HCT116 (cell line): ENCODE data around the gene GARS1.

Experiments used
- CBX3 ChIP-seq: IDR thresholded peaks from 2 replicates; pipeline ENCODE4 v1.6.1; 2012; ENCODE audit warnings: low read depth
- RAD21 ChIP-seq: IDR thresholded peaks from 2 replicates; pipeline ENCODE4 v1.6.1; 2012; ENCODE audit warnings: low read depth, mild to moderate bottlenecking
- YY1 ChIP-seq: IDR thresholded peaks from 2 replicates; pipeline ENCODE4 v1.6.1; 2011; ENCODE audit warnings: low read length, low read depth, moderate library complexity, mild to moderate bottlenecking; ENCODE audit not compliant: insufficient replicate concordance; ENCODE audit errors: extremely low read depth
- TF ChIP-seq, protein P1 (sequence below), 3 experiments: fragments of 200-600 bp in 1 of 3; sonication (generic) in 1 of 3; IDR thresholded peaks in 2 of 3; conservative IDR thresholded peaks in 1 of 3; 2 replicates each; pipeline ENCODE4 v1.5.1; 2012 to 2017; ENCODE audit warnings: low read depth in 2 of 3, low read length in 2 of 3, antibody characterized with exemption in 1 of 3, borderline replicate concordance in 1 of 3, control low read depth in 1 of 3, mild to moderate bottlenecking in 1 of 3, mixed read lengths in 1 of 3, mixed run types in 1 of 3, moderate library complexity in 1 of 3; ENCODE audit not compliant: insufficient read depth in 1 of 3
- TF ChIP-seq, protein P2 (sequence below): IDR thresholded peaks from 2 replicates; pipeline ENCODE4 v1.6.1; 2012; ENCODE audit warnings: low read depth

DNA sequence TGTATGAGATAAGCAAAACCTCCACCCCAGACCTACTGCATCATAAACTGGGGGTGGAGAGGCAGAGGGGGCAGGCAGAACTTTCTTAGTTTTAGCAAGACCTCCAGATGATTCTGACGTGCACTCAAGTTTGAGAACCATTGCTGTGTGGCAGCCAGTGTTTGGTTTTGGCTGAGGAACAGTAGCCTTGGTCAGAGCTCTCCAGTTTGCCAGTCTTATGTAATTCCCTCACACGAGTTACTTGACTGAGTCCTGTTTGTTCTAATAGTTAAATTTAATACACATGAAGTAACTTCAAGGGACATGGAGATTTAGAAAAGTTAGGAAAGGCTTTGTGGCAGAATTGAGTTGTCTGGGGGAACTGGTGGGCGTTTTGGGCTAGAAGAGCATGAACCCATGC lies 38.5 kb downstream of the GARS1 start:
- TF ChIP-seq, protein P1, sequence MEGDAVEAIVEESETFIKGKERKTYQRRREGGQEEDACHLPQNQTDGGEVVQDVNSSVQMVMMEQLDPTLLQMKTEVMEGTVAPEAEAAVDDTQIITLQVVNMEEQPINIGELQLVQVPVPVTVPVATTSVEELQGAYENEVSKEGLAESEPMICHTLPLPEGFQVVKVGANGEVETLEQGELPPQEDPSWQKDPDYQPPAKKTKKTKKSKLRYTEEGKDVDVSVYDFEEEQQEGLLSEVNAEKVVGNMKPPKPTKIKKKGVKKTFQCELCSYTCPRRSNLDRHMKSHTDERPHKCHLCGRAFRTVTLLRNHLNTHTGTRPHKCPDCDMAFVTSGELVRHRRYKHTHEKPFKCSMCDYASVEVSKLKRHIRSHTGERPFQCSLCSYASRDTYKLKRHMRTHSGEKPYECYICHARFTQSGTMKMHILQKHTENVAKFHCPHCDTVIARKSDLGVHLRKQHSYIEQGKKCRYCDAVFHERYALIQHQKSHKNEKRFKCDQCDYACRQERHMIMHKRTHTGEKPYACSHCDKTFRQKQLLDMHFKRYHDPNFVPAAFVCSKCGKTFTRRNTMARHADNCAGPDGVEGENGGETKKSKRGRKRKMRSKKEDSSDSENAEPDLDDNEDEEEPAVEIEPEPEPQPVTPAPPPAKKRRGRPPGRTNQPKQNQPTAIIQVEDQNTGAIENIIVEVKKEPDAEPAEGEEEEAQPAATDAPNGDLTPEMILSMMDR (IDR thresholded peaks at IDR 0.05 in 2 of 3, conservative IDR thresholded peaks at IDR 0.05 in 1 of 3; ENCODE audit: borderline replicate concordance in 1 of 3, insufficient read depth in 1 of 3, low read depth in 2 of 3, low read length in 2 of 3) = no peak
- TF ChIP-seq YY1 = no peak
- TF ChIP-seq RAD21 = no peak
- TF ChIP-seq, protein P2, sequence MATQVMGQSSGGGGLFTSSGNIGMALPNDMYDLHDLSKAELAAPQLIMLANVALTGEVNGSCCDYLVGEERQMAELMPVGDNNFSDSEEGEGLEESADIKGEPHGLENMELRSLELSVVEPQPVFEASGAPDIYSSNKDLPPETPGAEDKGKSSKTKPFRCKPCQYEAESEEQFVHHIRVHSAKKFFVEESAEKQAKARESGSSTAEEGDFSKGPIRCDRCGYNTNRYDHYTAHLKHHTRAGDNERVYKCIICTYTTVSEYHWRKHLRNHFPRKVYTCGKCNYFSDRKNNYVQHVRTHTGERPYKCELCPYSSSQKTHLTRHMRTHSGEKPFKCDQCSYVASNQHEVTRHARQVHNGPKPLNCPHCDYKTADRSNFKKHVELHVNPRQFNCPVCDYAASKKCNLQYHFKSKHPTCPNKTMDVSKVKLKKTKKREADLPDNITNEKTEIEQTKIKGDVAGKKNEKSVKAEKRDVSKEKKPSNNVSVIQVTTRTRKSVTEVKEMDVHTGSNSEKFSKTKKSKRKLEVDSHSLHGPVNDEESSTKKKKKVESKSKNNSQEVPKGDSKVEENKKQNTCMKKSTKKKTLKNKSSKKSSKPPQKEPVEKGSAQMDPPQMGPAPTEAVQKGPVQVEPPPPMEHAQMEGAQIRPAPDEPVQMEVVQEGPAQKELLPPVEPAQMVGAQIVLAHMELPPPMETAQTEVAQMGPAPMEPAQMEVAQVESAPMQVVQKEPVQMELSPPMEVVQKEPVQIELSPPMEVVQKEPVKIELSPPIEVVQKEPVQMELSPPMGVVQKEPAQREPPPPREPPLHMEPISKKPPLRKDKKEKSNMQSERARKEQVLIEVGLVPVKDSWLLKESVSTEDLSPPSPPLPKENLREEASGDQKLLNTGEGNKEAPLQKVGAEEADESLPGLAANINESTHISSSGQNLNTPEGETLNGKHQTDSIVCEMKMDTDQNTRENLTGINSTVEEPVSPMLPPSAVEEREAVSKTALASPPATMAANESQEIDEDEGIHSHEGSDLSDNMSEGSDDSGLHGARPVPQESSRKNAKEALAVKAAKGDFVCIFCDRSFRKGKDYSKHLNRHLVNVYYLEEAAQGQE = no peak
- no peak for TF ChIP-seq CBX3
